Measurements from ENCODE around the gene PLCG2.
"Not testable (repeated sequence)": the region's sequence is repeated elsewhere in the genome, so short reads cannot be mapped to it uniquely, and the experiment has no call there.

Gene PLCG2

GRCh38 chr16:81921085-81921814, 142.2 kb downstream of the PLCG2 start:
- FAIRE-seq = no peak

GRCh38 chr16:81921843-81922584, 142.9 kb downstream of the PLCG2 start:
- no peak for FAIRE-seq

- no peak for FAIRE-seq
Observed at GRCh38 chr16:81923296-81923695, 144.2 kb downstream of the PLCG2 start.

- FAIRE-seq = no peak
Observed at GRCh38 chr16:81925016-81925415, 145.9 kb downstream of the PLCG2 start.

GRCh38 chr16:81926036-81926435, 146.9 kb downstream of the PLCG2 start:
- no peak for FAIRE-seq

- no peak for FAIRE-seq
Observed at GRCh38 chr16:81927561-81928185, 148.6 kb downstream of the PLCG2 start.

GRCh38 chr16:81928271-81928918, 149.3 kb downstream of the PLCG2 start:
- FAIRE-seq = no peak

GRCh38 chr16:81928975-81929374, 149.9 kb downstream of the PLCG2 start:
- FAIRE-seq = no peak

- FAIRE-seq = no peak
Observed at GRCh38 chr16:81929841-81930240, 150.8 kb downstream of the PLCG2 start.

GRCh38 chr16:81931927-81932326, 152.8 kb downstream of the PLCG2 start:
- no peak for FAIRE-seq

GRCh38 chr16:81932668-81933067, 153.6 kb downstream of the PLCG2 start:
- no peak for FAIRE-seq

GRCh38 chr16:81933361-81933760, 154.3 kb downstream of the PLCG2 start:
- no peak for FAIRE-seq

- not testable (repeated sequence) for FAIRE-seq
Observed at GRCh38 chr16:81934711-81935110, 155.6 kb downstream of the PLCG2 start.

GRCh38 chr16:81936209-81937000, 157.3 kb downstream of the PLCG2 start:
- no peak for FAIRE-seq

- no peak for FAIRE-seq
Observed at GRCh38 chr16:81937305-81938038, 158.4 kb downstream of the PLCG2 start.

GRCh38 chr16:81938326-81939163, 159.5 kb downstream of the PLCG2 start:
- FAIRE-seq = no peak

- FAIRE-seq = no peak
Observed at GRCh38 chr16:81939164-81940056, 160.3 kb downstream of the PLCG2 start.

GRCh38 chr16:81940781-81941560, 161.9 kb downstream of the PLCG2 start:
- FAIRE-seq = peak; percentile 84

All from islet of Langerhans (tissue), 1 donor.